Neuron (in vitro differentiated cells): ENCODE results near the gene KCNMB3.
"Not testable (repeated sequence)": the region's sequence is repeated elsewhere in the genome, so short reads cannot be mapped to it uniquely, and the experiment has no call there.

Experiments used
- H2AFZ ChIP-seq: one replicate; pipeline ENCODE4 v1.6.1; 2013; ENCODE audit warnings: low read depth, mild to moderate bottlenecking, inconsistent platforms, low read length, moderate library complexity
- H3K27me3 ChIP-seq: one replicate; pipeline ENCODE4 v1.6.1; 2013; ENCODE audit warnings: low read length; ENCODE audit not compliant: insufficient read depth
- H3K36me3 ChIP-seq: one replicate; pipeline ENCODE4 v1.6.1; 2013; ENCODE audit warnings: low read length; ENCODE audit not compliant: insufficient read depth
- H3K4me1 ChIP-seq: one replicate; pipeline ENCODE4 v1.6.1; 2013; ENCODE audit warnings: low read length; ENCODE audit not compliant: insufficient read depth
- H3K4me3 ChIP-seq: 2 replicates; pipeline ENCODE4 v1.5.1; 2013; ENCODE audit warnings: mild to moderate bottlenecking, low read length, moderate library complexity
- H3K9me3 ChIP-seq: one replicate; pipeline ENCODE4 v1.6.1; 2013; ENCODE audit warnings: low read length

KCNMB3 gene

DNA sequence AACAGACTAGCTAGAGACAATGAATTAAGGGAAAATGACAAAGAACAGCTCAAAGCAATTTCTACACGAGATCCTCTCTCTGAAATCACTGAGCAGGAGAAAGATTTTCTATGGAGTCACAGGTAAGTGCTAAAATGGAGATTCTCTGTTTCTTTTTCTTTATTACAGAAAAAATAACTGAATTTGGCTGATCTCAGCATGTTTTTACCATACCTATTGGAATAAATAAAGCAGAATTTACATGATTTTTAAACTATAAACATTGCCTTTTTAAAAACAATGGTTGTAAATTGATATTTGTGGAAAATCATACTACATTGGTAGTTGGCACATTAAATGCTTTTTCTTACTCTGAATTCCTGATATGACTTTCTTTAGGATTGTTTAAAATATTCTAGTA is 32.7 kb downstream of the KCNMB3 start:
- H3K9me3 ChIP-seq = not testable (repeated sequence)

DNA sequence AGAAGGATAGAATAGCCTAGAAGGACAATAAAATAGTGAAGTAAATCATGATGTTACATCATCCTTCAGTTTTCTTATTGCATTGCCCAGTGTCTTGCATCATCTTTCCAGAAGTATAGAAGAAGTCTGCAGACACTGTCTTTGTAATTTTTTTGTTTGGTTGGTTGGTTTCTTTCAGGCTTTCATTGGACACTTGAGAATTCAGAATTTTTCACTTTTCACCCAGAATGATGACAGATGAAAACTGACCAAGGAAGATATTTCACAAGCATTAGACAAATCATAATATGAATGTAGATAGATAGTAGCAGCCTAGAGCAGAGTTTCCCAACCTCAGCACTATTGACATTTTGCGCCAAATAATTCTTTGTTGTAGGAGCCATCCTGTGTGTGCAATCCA is 35.4 kb downstream of the KCNMB3 start:
- H3K36me3 ChIP-seq = peaks cover 19% of the 10 kb centered on the region
- not testable (repeated sequence) for H3K4me1 ChIP-seq, H2AFZ ChIP-seq, H3K9me3 ChIP-seq, H3K27me3 ChIP-seq, H3K4me3 ChIP-seq

More for the DNA sequence above, 32.7 kb downstream of the KCNMB3 start:
- H2AFZ ChIP-seq, H3K27me3 ChIP-seq, H3K4me3 ChIP-seq, H3K4me1 ChIP-seq: not testable (repeated sequence)
- H3K36me3 ChIP-seq = peaks cover 18% of the 10 kb centered on the region

DNA sequence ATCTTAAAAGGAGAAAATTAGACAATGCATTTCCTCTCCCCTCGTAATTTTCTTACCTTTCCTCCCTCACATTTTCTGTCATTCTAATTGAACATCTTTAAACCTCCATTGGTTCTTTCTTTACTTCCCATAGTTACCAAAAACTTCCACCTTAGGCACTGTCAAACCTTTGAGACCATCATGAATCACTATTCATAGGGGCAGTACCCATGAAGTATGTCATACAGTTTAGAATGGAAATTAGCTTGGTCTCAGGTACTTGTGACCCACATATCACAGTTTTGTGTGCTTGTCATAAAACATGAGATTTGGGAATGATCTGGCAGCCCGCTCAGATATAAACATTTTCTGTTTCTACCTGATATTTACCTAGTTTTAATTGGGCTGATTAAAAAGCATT is 50.1 kb downstream of the KCNMB3 start:
- H3K27me3 ChIP-seq = no peaks in the 10 kb centered on the region
- H2AFZ ChIP-seq = no peak overlapping the region
- H3K4me3 ChIP-seq = no peak overlapping the region
- H3K9me3 ChIP-seq = peaks cover 2% of the 10 kb centered on the region
- H3K36me3 ChIP-seq = peaks cover 21% of the 10 kb centered on the region
- no peaks in the 10 kb centered on the region for H3K4me1 ChIP-seq

DNA sequence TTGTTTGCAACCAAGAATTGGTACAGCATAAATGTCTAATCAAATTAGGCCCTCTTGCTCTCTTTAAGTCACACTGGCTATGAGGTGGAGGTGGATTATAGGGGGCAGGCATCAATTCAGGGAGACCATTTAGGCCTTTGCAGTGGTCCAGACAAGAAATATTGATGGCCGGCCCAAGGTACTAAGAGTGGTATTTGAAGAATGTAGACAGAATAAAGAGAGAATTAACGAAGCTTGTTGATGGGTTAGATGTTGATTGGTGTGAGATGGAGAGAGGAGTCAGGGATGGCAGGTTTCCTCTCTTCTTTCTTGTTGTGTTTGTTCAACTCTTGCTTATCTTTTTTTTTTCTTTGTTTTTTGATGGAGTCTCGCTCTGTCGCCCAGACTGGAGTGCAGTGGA is 54.2 kb downstream of the KCNMB3 start:
- Histone ChIP-seq H3K4me1 (no peaks in the 10 kb centered on the region), H2AFZ (no peak overlapping the region), H3K9me3 (no peaks in the 10 kb centered on the region), H3K4me3 (no peak overlapping the region), H3K36me3 (peaks cover 14% of the 10 kb centered on the region), H3K27me3 (no peaks in the 10 kb centered on the region)

DNA sequence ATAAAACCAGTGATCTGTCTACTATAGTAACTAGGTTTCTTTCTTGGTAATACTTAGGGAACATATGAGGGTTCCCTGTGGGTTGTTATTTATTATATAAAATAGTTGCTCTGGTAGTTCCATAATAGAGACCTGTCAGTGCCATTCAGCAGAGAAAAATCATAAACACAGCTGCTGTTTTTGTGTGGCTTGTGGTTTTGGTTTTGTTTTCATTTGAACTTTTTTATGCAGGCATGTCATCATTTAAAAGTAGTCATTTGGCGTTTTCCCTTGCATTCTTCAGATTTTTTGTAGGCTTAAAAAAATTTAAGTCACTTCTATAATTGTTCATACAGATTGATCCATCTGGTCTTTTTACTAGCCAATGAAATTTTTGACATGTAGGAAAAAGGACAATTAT is 54.8 kb downstream of the KCNMB3 start:
- no peaks in the 10 kb centered on the region for H3K9me3 ChIP-seq
- peaks cover 9% of the 10 kb centered on the region for H3K36me3 ChIP-seq
- H2AFZ ChIP-seq = no peak overlapping the region
- no peaks in the 10 kb centered on the region for H3K4me1 ChIP-seq
- no peaks in the 10 kb centered on the region for H3K27me3 ChIP-seq
- H3K4me3 ChIP-seq = no peak overlapping the region

DNA sequence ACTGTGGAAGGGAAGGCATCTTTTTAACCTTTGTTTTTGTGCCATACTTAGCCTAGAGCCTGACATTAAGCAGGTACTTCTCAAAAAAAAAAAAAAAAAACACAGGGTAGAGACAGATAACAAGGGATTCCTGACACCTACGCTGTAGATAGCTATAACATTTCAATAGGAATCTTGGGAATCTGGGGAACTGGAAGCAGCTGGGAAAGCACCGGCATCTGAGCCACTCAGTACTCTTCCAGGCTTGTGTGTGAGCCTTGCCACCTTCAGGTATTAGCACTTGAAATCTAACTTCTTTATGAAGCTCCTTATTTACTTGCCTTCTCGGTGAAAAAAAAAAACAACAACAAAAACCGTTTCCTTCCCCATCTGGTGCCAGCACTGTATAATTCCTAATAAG is 56.0 kb downstream of the KCNMB3 start:
- Histone ChIP-seq H3K4me1 (no peaks in the 10 kb centered on the region), H3K4me3 (no peak overlapping the region), H3K9me3 (no peaks in the 10 kb centered on the region), H3K36me3 (peaks cover 5% of the 10 kb centered on the region), H2AFZ (no peak overlapping the region), H3K27me3 (no peaks in the 10 kb centered on the region)
